Right lobe of liver (tissue), 6 donors: ENCODE measurements around the gene PUM2. TPM values are rescaled to one million over a fixed set of nuclear protein-coding genes. Genes with fewer than 3 reads are reported as not detected.
A peak's percentile ranks its signal among the peaks of the same experiment; 100 is the strongest.

ENCODE experiments used
- ATAC-seq, 4 donors: fragments of 200-7000 bp; cut with Tn5 transposase; one replicate each; pipeline ENCODE4 v1.9.1; 2020; ENCODE audit warnings: mild to moderate bottlenecking in 4 of 4, moderate library complexity in 4 of 4
- DNase-seq, 3 donors: peaks; one replicate each; pipeline ENCODE4 v3.0.0-alpha.2; 2020
- H3K27ac ChIP-seq, 3 donors: fragments of 200-600 bp; one replicate each; pipeline ENCODE4 v1.8.0; 2022
- H3K27me3 ChIP-seq, 2 donors: fragments of 200-600 bp; one replicate each; pipeline ENCODE4 v1.8.0; 2022
- H3K36me3 ChIP-seq, 4 donors: fragments of 200-600 bp; sonication (generic) in 1 of 4; one replicate each; pipeline versions ENCODE4 v1.5.1 to v1.8.0; 2017 to 2022; ENCODE audit warnings: control low read depth in 1 of 4
- H3K4me1 ChIP-seq, 4 donors: fragments of 200-600 bp; sonication (generic) in 1 of 4; one replicate each; pipeline versions ENCODE4 v1.5.1 to v1.8.0; 2017 to 2022; ENCODE audit warnings: control low read depth in 1 of 4
- H3K4me3 ChIP-seq, 3 donors: fragments of 200-600 bp; one replicate each; pipeline ENCODE4 v1.8.0; 2022
- H3K9me3 ChIP-seq, 4 donors: fragments of 200-600 bp; sonication (generic) in 1 of 4; one replicate each; pipeline versions ENCODE4 v1.5.1 to v1.8.0; 2017 to 2022; ENCODE audit warnings: control low read depth in 1 of 4
- CTCF ChIP-seq, 4 donors: fragments of 200-600 bp in 3 of 4; fragments of 450-650 bp in 1 of 4; IDR thresholded peaks; one replicate each; pipeline versions ENCODE4 v1.5.1 to v1.8.0; 2016 to 2022; ENCODE audit warnings: antibody characterized with exemption in 4 of 4, mild to moderate bottlenecking in 2 of 4
- POLR2A ChIP-seq: fragments of 450-650 bp; IDR thresholded peaks from one replicate; pipeline ENCODE4 v1.6.1; 2017; ENCODE audit warnings: antibody characterized with exemption, mild to moderate bottlenecking
- WGBS: methylation state at CpG from one replicate; pipeline ENCODE4 v1.1.6; 2018; ENCODE audit warnings: low coverage, low lambda C conversion rate; ENCODE audit not compliant: insufficient coverage; ENCODE audit errors: missing lambda C conversion rate; 5-methylcytosine and 5-hydroxymethylcytosine counted together
- intact Hi-C, 2 donors: fragments of 100-400 bp; cut with DNase I; formaldehyde crosslinking; loops; one replicate each; pipeline versions ENCODE4 v1.11.2 to v1.14.1; 2022
- total RNA-seq, 6 experiments: library from RNA; depleted of rRNA in 2 of 6; stranded (reverse); fragments of >200 nt in 2 of 6; fragmentation: NEBNext Ultra II Directional in 3 of 6; extraction: Animal tissue kit (Norgen Biotek cat#: 25700) in 3 of 6; gene quantifications; one replicate each; pipeline versions ENCODE4 v1.1.0 to v1.2.4, GENCODE V29; 2016 to 2023
- donor health status: DM: no; HTN: yes; CAD: no.
- donor health status: DM: no; HTN: no; CAD: no.
- donor health status: DM: no; HTN: no; CAD: no.
- donor health status: DM: no; HTN: yes; CAD: no.
- donor health status: DM: no; HTN: yes; CAD: no.

PUM2 gene
- total RNA-seq, 6 experiments from 2014 or later = 31.3 to 62.2 (median 51.5) TPM

- Histone ChIP-seq H3K4me1 (no peaks in the 10 kb centered on the region), H3K36me3 (peaks cover 0 to 54% (median 10%) of the 10 kb centered on the region in 4 donors), H3K4me3 (no peak overlapping the region), H3K9me3 (no peaks in the 10 kb centered on the region), H3K27ac (no peak overlapping the region), H3K27me3 (no peaks in the 10 kb centered on the region)
- DNase-seq (no peak), ATAC-seq (no peak)
- no peak for TF ChIP-seq POLR2A
- TF ChIP-seq CTCF (IDR thresholded peaks at IDR 0.05) = no peak
- WGBS = 70% methylated on average over 5 of the region's 5 CpGs
- intact Hi-C loops = no loop called here
Observed at GRCh38 chr2:20300656-20301055, 50.0 kb downstream of the PUM2 start.

GRCh38 chr2:20299113-20299512 lies 51.5 kb downstream of the PUM2 start:
- H3K27ac ChIP-seq = no peak overlapping the region
- peaks cover 0 to under 1% (median 0%) of the 10 kb centered on the region in 4 donors for H3K4me1 ChIP-seq
- intact Hi-C loops = no loop called here
- H3K27me3 ChIP-seq = no peaks in the 10 kb centered on the region
- H3K36me3 ChIP-seq = peaks cover 0 to 61% (median 9%) of the 10 kb centered on the region in 4 donors
- TF ChIP-seq POLR2A = no peak
- TF ChIP-seq CTCF (IDR thresholded peaks at IDR 0.05) = no peak
- no peak overlapping the region for H3K4me3 ChIP-seq
- ATAC-seq (no peak), DNase-seq (no peak)
- no peaks in the 10 kb centered on the region for H3K9me3 ChIP-seq
- whole genome bisulfite sequencing = 100% methylated on average over 2 of the region's 6 CpGs

DNA sequence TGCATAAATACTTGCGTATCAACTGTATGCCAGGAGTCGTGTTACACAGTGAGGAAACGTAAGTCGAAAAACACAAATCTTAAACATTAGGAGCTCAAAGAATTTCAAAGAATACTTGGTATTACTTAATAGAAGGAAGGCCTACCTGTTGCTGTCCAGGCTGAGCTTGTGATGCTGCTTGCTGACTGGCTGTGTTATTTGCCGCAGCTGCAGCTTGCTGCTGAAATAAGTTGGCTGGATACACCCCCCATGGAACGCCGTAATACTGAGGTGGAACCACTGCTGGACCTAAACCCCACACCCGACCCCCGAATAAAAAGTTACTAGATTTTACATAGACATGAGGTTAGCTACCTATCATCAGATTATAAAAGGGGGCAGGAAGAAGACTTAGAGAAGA lies 56.4 kb downstream of the PUM2 start:
- intact Hi-C loops = no loop called here
- H3K36me3 ChIP-seq = peaks cover 0 to 42% (median 11%) of the 10 kb centered on the region in 4 donors

GRCh38 chr2:20292984-20293383 lies 57.7 kb downstream of the PUM2 start:
- Histone ChIP-seq H3K36me3 (peaks cover 0 to 31% (median 12%) of the 10 kb centered on the region in 4 donors), H3K4me1 (peaks cover 0 to 42% (median 7%) of the 10 kb centered on the region in 4 donors), H3K9me3 (no peaks in the 10 kb centered on the region), H3K27me3 (no peaks in the 10 kb centered on the region), H3K27ac (peak overlapping the region; percentile 25 to 64 (median 48)), H3K4me3 (no peak overlapping the region)
- DNase-seq (no peak), ATAC-seq (peak; percentile 59 to 85 (median 66))
- intact Hi-C loops = no loop called here
- TF ChIP-seq POLR2A (no peak), CTCF (IDR thresholded peaks at IDR 0.05) (no peak)
- 56% methylated on average over 5 of the region's 5 CpGs for WGBS

More for the DNA sequence above, 56.4 kb downstream of the PUM2 start:
- Histone ChIP-seq H3K4me3 (no peak overlapping the region), H3K27ac (no peak overlapping the region), H3K4me1 (peaks cover 0 to 34% (median 7%) of the 10 kb centered on the region in 4 donors), H3K27me3 (no peaks in the 10 kb centered on the region), H3K9me3 (no peaks in the 10 kb centered on the region)
- ATAC-seq (no peak), DNase-seq (no peak)
- TF ChIP-seq CTCF (IDR thresholded peaks at IDR 0.05) (no peak), POLR2A (no peak)
- 91% methylated on average over 9 of the region's 9 CpGs for WGBS
